Loucy (cell line): Measurements from ENCODE around the gene SLC35F5.

Experiments
- CTCF ChIP-seq: fragments of 200-600 bp; sonication (generic); conservative IDR thresholded peaks from 2 replicates; pipeline ENCODE4 v1.5.1; 2014; ENCODE audit warnings: mild to moderate bottlenecking, antibody characterized with exemption, low read length
- EZH2phosphoT487 ChIP-seq: fragments of 200-600 bp; IDR thresholded peaks from 2 replicates; pipeline ENCODE4 v1.6.1; 2018; ENCODE audit warnings: antibody characterized with exemption, mild to moderate bottlenecking, moderate library complexity, borderline replicate concordance

GRCh38 chr2:113780472-113780871 is 24.0 kb upstream of the SLC35F5 start:
- TF ChIP-seq CTCF (no peak), EZH2phosphoT487 (no peak)
